ENCODE data around the gene RBBP5.

DNA sequence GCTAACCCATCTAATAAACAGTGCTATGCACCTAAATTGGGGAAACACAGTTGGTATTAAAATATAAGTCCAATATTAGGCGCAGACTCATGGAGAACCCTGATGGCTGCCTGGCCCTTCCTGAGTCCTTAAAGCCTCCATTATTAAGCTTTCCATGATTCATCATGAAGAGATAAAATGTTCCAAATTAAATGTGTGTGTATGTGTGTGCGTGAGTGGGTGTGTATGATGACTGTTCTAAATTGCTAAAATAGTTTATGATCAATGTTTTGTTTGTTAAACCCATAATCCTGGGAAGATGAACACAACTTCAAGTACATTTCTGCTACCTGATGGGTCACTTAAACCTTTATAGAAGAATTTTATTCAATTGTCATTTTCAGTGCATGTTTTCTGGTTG lies 6.3 kb upstream of the RBBP5 start:
- TF ChIP-seq, protein P1, sequence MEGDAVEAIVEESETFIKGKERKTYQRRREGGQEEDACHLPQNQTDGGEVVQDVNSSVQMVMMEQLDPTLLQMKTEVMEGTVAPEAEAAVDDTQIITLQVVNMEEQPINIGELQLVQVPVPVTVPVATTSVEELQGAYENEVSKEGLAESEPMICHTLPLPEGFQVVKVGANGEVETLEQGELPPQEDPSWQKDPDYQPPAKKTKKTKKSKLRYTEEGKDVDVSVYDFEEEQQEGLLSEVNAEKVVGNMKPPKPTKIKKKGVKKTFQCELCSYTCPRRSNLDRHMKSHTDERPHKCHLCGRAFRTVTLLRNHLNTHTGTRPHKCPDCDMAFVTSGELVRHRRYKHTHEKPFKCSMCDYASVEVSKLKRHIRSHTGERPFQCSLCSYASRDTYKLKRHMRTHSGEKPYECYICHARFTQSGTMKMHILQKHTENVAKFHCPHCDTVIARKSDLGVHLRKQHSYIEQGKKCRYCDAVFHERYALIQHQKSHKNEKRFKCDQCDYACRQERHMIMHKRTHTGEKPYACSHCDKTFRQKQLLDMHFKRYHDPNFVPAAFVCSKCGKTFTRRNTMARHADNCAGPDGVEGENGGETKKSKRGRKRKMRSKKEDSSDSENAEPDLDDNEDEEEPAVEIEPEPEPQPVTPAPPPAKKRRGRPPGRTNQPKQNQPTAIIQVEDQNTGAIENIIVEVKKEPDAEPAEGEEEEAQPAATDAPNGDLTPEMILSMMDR (IDR thresholded peaks at IDR 0.05; ENCODE audit: low read depth, low read length), result no peak
- TF ChIP-seq EZH2phosphoT487 (IDR thresholded peaks at IDR 0.05; ENCODE audit: low read depth), result no peak
